GM13977 (cell line): ENCODE data around the gene CRYL1.

ENCODE experiments used
- DNase-seq: peaks from one replicate; pipeline ENCODE4 v3.0.0; 2012; ENCODE audit warnings: low spot score
- in situ Hi-C: fragments of 300-500 bp; cut with MboI; formaldehyde crosslinking; loops from one replicate; pipeline ENCODE4 v1.12.0; 2022; ENCODE audit warnings: low sequenced_read_pairs, low pct_unique_long_range_greater_than_20kb, mixed read lengths, inconsistent platforms; ENCODE audit not compliant: unreplicated experiment
- TF ChIP-seq, protein P1 (sequence below): IDR thresholded peaks from 2 replicates; pipeline ENCODE4 v1.5.1; 2012; ENCODE audit warnings: mild to moderate bottlenecking, control low read depth; ENCODE audit not compliant: insufficient read depth; ENCODE audit errors: extremely low read depth, missing control alignments

Gene CRYL1

DNA sequence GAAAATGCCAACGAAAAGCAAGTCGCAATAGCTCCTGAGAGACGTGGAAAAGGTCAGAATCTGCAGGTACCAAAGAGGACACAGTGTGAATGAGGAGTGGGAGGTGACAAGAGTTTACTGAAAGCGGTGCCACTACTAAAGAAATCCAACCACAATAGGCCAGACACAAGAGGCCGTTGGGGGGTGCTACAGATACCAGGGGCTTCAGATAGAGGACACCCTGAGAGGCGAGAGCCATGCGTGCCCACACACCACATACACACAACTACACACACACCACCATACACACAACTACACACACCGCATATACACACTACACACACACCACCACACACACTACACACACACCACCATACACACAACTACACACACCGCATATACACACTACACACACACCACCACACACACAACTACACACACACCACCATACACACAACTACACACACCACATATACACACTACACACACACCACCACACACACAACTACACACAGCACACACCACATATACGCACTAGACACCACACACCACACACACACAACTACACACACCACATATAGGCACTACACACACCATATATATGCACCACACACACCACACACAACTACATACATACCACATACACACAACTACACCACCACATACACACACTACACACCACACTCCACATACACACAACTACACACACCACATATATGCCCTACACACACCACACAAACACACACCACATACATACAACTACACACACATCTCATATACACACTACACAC is 28.5 kb downstream of the CRYL1 start:
- in situ Hi-C loops, result loop anchor here (10.0 kb wide), 2 partner anchors 292 to 418 kb away; no protein-coding TSS in a partner anchor
- TF ChIP-seq, protein P1, sequence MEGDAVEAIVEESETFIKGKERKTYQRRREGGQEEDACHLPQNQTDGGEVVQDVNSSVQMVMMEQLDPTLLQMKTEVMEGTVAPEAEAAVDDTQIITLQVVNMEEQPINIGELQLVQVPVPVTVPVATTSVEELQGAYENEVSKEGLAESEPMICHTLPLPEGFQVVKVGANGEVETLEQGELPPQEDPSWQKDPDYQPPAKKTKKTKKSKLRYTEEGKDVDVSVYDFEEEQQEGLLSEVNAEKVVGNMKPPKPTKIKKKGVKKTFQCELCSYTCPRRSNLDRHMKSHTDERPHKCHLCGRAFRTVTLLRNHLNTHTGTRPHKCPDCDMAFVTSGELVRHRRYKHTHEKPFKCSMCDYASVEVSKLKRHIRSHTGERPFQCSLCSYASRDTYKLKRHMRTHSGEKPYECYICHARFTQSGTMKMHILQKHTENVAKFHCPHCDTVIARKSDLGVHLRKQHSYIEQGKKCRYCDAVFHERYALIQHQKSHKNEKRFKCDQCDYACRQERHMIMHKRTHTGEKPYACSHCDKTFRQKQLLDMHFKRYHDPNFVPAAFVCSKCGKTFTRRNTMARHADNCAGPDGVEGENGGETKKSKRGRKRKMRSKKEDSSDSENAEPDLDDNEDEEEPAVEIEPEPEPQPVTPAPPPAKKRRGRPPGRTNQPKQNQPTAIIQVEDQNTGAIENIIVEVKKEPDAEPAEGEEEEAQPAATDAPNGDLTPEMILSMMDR, result no peak
- no peak for DNase-seq

DNA sequence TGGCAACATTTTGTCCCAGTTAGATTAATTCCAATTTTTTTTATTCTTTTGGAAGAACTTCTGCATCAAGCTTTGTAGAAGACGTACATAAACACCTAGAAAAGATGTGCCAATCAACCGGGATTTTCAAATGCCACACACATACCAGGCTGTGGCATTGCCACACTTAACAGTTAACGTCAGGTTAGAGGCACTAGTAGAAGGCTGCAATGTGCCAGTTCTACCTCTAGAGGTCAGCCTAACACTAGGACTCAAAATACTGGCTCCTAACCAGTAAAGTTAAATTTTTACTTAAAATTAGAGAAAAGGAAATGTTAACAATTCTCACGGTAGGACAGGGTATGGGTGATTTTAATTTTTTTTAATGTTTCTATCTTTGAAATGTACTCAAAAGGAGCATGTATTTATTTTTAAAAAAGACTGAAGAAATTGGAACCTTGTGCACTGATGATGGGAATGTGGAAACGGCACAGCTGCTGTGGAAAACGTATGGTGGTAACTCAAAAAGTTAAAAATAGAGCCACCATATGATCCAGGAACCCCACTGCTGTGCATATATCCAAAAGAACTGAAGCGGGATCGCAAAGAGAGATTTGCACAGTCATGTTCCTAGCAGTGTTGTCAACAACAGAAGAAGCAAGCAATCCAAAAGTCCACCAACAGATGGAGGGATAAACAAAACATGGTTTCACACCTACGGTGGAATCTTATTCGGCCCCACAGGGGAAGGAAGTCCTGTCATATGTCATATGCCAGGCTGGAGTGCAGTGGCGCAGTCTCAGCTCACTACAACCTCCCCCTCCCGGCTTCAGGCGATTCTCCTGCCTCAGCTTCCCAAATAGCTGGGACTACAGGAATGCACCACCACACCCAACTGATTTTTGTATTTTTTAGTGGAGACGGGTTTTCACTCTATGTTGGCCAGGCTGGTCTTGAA is 30.3 kb downstream of the CRYL1 start:
- peak; percentile 75 for DNase-seq
- in situ Hi-C loops, result loop anchor here (10.0 kb wide), 2 partner anchors 291 to 419 kb away; no protein-coding TSS in a partner anchor

DNA sequence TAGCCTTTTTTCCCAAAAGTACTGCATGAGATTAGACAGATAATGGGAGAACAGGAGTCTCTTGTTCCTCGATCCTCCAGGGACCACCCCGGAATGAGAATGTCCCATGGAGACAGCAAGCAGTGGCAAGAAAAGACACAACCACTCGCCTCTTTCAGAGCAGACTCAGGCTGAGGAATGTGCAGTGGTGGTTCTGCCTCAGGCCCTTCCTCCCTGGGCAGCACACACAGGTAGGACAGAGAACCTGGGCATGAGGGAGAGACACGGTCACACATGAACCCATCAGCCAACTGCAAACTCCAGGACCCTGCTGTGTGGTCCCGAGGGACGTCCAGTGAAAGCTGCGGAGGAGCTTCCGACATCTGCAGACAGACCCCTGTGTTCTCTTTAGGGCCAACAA is 31.0 kb downstream of the CRYL1 start:
- TF ChIP-seq, protein P1, result no peak
- no peak for DNase-seq
- in situ Hi-C loops, result loop anchor here (10.0 kb wide), 2 partner anchors 290 to 420 kb away; no protein-coding TSS in a partner anchor

More for the DNA sequence above, 30.3 kb downstream of the CRYL1 start:
- TF ChIP-seq, protein P1, result peak; percentile 84

DNA sequence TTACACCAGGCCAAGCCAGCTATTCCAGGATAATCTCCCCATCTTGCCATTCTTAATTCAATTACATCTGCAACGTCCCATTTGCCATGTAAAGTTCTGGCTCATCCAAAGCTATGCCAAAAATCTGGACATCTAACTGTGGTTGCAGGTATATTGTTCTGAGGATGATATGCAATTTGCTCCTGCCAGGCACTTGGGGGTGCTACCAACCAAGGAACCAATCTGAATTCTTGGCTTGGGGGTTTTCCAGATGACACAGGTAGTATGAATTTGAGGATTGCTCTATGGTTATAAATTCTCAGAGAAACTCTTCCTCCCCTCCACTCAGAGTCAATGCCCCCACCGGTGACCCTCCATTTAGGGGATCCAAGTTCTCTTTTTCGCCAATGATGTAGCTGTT is 33.0 kb downstream of the CRYL1 start:
- TF ChIP-seq, protein P1, result peak; percentile 70
- peak; percentile 61 for DNase-seq
- in situ Hi-C loops, result loop anchor here (10.0 kb wide), 2 partner anchors 288 to 422 kb away; no protein-coding TSS in a partner anchor

DNA sequence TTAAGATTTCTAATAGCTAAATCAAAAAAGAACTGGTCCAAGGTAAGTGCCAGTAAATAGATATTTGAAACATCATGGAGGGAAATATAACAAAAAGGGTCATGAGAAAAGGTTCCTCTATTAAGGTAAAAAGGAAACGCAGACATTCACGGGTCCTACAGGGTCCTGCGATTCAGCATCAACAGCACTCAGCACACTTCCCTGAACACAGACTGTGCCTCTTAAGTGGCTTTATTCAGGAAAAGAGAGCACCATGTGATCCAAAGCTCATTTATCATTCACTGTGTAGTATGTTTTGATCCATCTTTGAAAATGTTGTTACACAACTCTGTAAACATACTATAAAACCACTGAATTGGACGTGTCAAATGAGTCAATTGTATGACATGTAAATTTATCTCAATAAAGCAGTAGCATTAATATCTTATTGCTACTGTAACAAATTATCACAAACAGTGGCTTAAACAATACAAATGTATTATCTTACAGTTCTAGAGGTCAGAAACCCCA is 33.7 kb downstream of the CRYL1 start:
- TF ChIP-seq, protein P1, result no peak
- in situ Hi-C loops, result loop anchor here (10.0 kb wide), 2 partner anchors 287 to 423 kb away; no protein-coding TSS in a partner anchor
- DNase-seq, result no peak
